Measurements from ENCODE around the gene KRTAP10-5. TPM values are rescaled to one million over a fixed set of nuclear protein-coding genes. Genes with fewer than 3 reads are reported as not detected.
"Not testable (repeated sequence)": the region's sequence is repeated elsewhere in the genome, so short reads cannot be mapped to it uniquely, and the experiment has no call there.

The KRTAP10-5 gene
- polyA plus RNA-seq, 3 donors = not detected

GRCh38 chr21:44576025-44576420 is 4.4 kb downstream of the KRTAP10-5 start:
- DNase-seq (ENCODE audit: extremely low read depth in 1 of 11, low read depth in 9 of 11, low spot score in 4 of 11) = no peak

GRCh38 chr21:44575307-44576024 is 4.9 kb downstream of the KRTAP10-5 start:
- DNase-seq (ENCODE audit: extremely low read depth in 1 of 11, low read depth in 9 of 11, low spot score in 4 of 11) = no peak

- DNase-seq (ENCODE audit: extremely low read depth in 1 of 11, low read depth in 9 of 11, low spot score in 4 of 11) = peak in 1 of 11 donors; percentile 8
Measured at GRCh38 chr21:44574457-44575306, 5.7 kb downstream of the KRTAP10-5 start.

- not testable (repeated sequence) for DNase-seq (ENCODE audit: extremely low read depth in 1 of 11, low read depth in 9 of 11, low spot score in 4 of 11)
Measured at GRCh38 chr21:44573630-44574456, 6.6 kb downstream of the KRTAP10-5 start, which contains the start of gene KRTAP10-4. TSS of gene KRTAP10-4 (plus strand) at chr21:44573729. CDS start at chr21:44573759, 30 bp downstream.

GRCh38 chr21:44572959-44573583 is 7.3 kb downstream of the KRTAP10-5 start:
- DNase-seq (ENCODE audit: extremely low read depth in 1 of 11, low read depth in 9 of 11, low spot score in 4 of 11) = no peak

- DNase-seq (ENCODE audit: extremely low read depth in 1 of 11, low read depth in 9 of 11, low spot score in 4 of 11) = no peak
Measured at GRCh38 chr21:44571844-44572782, 8.3 kb downstream of the KRTAP10-5 start.

- DNase-seq (ENCODE audit: extremely low read depth in 1 of 11, low read depth in 9 of 11, low spot score in 4 of 11) = no peak
Measured at GRCh38 chr21:44571296-44571695, 9.1 kb downstream of the KRTAP10-5 start.

GRCh38 chr21:44569861-44570517 is 10.4 kb downstream of the KRTAP10-5 start:
- DNase-seq (ENCODE audit: extremely low read depth in 1 of 11, low read depth in 9 of 11, low spot score in 4 of 11) = no peak

- DNase-seq (ENCODE audit: extremely low read depth in 1 of 11, low read depth in 9 of 11, low spot score in 4 of 11) = no peak
Measured at GRCh38 chr21:44568667-44569556, 11.5 kb downstream of the KRTAP10-5 start.

- no peak for DNase-seq (ENCODE audit: extremely low read depth in 1 of 11, low read depth in 9 of 11, low spot score in 4 of 11)
Measured at GRCh38 chr21:44568261-44568660, 12.1 kb downstream of the KRTAP10-5 start.

GRCh38 chr21:44567481-44568171 is 12.8 kb downstream of the KRTAP10-5 start:
- no peak for DNase-seq (ENCODE audit: extremely low read depth in 1 of 11, low read depth in 9 of 11, low spot score in 4 of 11)

GRCh38 chr21:44566403-44566802 is 14.0 kb downstream of the KRTAP10-5 start:
- DNase-seq (ENCODE audit: extremely low read depth in 1 of 11, low read depth in 9 of 11, low spot score in 4 of 11) = no peak

- no peak for DNase-seq (ENCODE audit: extremely low read depth in 1 of 11, low read depth in 9 of 11, low spot score in 4 of 11)
Measured at GRCh38 chr21:44564886-44565598, 15.4 kb downstream of the KRTAP10-5 start.

- no peak for DNase-seq (ENCODE audit: extremely low read depth in 1 of 11, low read depth in 9 of 11, low spot score in 4 of 11)
Measured at GRCh38 chr21:44564099-44564498, 16.3 kb downstream of the KRTAP10-5 start.

GRCh38 chr21:44558695-44559094 is 21.7 kb downstream of the KRTAP10-5 start, which contains the start of gene KRTAP10-3:
TSS of gene KRTAP10-3 (minus strand) at chr21:44558795. CDS start at chr21:44558715, 80 bp downstream.
- DNase-seq (ENCODE audit: extremely low read depth in 1 of 11, low read depth in 9 of 11, low spot score in 4 of 11) = no peak

Measured in renal cortex interstitium (tissue), 11 donors.